Measurements from ENCODE around the gene ATIC. TPM values are rescaled to one million over a fixed set of nuclear protein-coding genes. Genes with fewer than 3 reads are reported as not detected.

ATIC gene
- total and polyA plus RNA-seq, 9 donors, result 20.8 to 126 (median 63.7) TPM

GRCh38 chr2:215383652-215384279, 71.9 kb downstream of the ATIC start:
- Histone ChIP-seq H3K27me3 (no peaks in the 10 kb centered on the region), H3K4me1 (ENCODE audit: insufficient read depth) (no peaks in the 10 kb centered on the region), H3K4me3 (no peak overlapping the region), H3K36me3 (no peaks in the 10 kb centered on the region), H3K9me3 (no peaks in the 10 kb centered on the region), H3K27ac (no peak overlapping the region)
- TF ChIP-seq CTCF (IDR thresholded peaks at IDR 0.05), result no peak
- TF ChIP-seq POLR2A (IDR thresholded peaks at IDR 0.05), result no peak
- DNase-seq, result no peak
- 93 to 96% (median 95%) methylated on average over 8 of the region's 8 CpGs for WGBS, 3 donors
- intact Hi-C loops (cut with DNase I), result no loop called here

- H3K36me3 ChIP-seq, result no peaks in the 10 kb centered on the region
- 74 to 79% (median 74%) methylated on average over 7 of the region's 7 CpGs for WGBS, 3 donors
- no peak overlapping the region for H3K4me3 ChIP-seq
- H3K27me3 ChIP-seq, result no peaks in the 10 kb centered on the region
- TF ChIP-seq CTCF (IDR thresholded peaks at IDR 0.05) (no peak), EP300 (IDR thresholded peaks at IDR 0.05) (no peak), POLR2A (IDR thresholded peaks at IDR 0.05) (no peak)
- no peak overlapping the region for H3K27ac ChIP-seq
- H3K4me1 ChIP-seq (ENCODE audit: insufficient read depth), result no peaks in the 10 kb centered on the region
- DNase-seq, result no peak
- intact Hi-C loops (cut with DNase I), result no loop called here
- H3K9me3 ChIP-seq, result no peaks in the 10 kb centered on the region
Measured at GRCh38 chr2:215384710-215385109, 72.9 kb downstream of the ATIC start.

GRCh38 chr2:215386566-215386965, 74.7 kb downstream of the ATIC start:
- intact Hi-C loops (cut with DNase I), result no loop called here
- no peaks in the 10 kb centered on the region for H3K9me3 ChIP-seq
- no peak overlapping the region for H3K27ac ChIP-seq
- WGBS, 3 donors, result 95 to 98% (median 98%) methylated on average over 7 of the region's 7 CpGs
- H3K4me3 ChIP-seq, result no peak overlapping the region
- H3K36me3 ChIP-seq, result no peaks in the 10 kb centered on the region
- H3K4me1 ChIP-seq (ENCODE audit: insufficient read depth), result no peaks in the 10 kb centered on the region
- no peak for DNase-seq
- no peaks in the 10 kb centered on the region for H3K27me3 ChIP-seq
- TF ChIP-seq CTCF (IDR thresholded peaks at IDR 0.05) (no peak), POLR2A (IDR thresholded peaks at IDR 0.05) (no peak), EP300 (IDR thresholded peaks at IDR 0.05) (no peak)

- no peak overlapping the region for H3K27ac ChIP-seq
Measured at GRCh38 chr2:215388002-215388728, 76.3 kb downstream of the ATIC start.

More at GRCh38 chr2:215388002-215388728, 76.3 kb downstream of the ATIC start:
- Histone ChIP-seq H3K4me3 (no peak overlapping the region), H3K9me3 (no peaks in the 10 kb centered on the region), H3K36me3 (no peaks in the 10 kb centered on the region), H3K27me3 (no peaks in the 10 kb centered on the region), H3K4me1 (ENCODE audit: insufficient read depth) (no peaks in the 10 kb centered on the region)
- intact Hi-C loops (cut with DNase I), result no loop called here
- TF ChIP-seq EP300 (IDR thresholded peaks at IDR 0.05) (no peak), CTCF (IDR thresholded peaks at IDR 0.05) (no peak), POLR2A (IDR thresholded peaks at IDR 0.05) (no peak)
- DNase-seq, result no peak
- 88 to 90% (median 89%) methylated on average over 7 of the region's 7 CpGs for WGBS, 3 donors

Data from ovary (tissue), 9 donors.